Globus pallidus (tissue), 1 donor: Measurements from ENCODE around the gene ACTR1B.
"Not testable (repeated sequence)": the region's sequence is repeated elsewhere in the genome, so short reads cannot be mapped to it uniquely, and the experiment has no call there.

Experiments
- DNase-seq: peaks from one replicate; pipeline ENCODE4 v3.0.0-alpha.2; 2015; ENCODE audit warnings: low spot score

Gene ACTR1B

DNA sequence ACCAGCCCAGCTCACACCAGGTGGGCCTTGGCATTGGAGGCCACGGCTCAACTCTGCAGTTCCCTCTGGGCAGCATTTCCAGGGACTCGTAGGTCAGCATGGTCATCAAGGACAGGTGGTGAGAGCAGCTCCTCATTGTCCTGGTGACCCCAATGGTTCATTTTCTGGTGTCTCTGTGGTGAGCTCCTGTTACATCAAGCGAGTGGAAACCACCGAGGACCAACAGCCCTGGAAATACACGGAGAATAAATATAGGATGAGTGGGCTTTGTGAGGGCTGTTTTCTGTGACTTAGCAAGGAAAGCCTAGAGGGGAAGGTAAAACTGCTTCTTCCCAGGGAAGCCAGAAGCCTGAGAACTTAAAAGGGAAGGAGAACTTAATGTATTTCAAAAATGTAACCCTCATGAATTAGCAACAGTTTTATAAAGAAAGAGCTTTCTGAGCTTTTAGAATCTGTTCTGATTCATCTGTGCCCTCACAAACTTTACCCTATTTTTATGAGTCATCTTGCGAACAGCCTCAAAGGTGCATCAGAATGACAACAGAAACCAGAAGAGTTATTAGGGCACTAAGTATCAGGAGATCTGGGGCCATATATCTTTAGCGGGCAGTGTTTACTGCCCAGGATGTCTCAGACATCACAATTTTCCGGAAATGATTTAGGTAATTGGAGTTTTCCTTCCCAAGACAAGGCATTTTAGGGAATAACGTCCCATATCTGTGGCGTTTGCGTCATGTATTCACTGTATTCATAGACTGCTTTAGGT lies 24.4 kb upstream of the ACTR1B start:
- DNase-seq, result no peak

DNA sequence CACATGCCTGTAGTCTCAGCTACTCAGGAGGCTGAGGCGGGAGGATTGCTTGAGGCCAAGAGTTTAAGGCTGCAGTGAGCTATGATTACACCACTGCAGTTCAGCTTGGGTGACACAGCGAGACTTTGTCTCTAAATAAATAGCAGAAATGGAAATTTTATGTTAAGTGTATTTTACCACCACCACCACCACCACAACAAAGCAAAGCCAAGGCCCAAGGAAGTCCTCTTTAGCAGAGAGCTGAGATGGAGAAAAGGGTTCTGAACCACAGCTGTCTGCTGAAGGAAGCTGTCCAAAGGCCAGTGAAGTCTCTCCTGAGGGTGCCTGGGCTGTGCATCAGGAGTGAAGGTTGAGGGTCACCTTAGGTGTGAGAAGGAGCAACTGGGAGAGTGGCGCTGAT lies 23.4 kb upstream of the ACTR1B start:
- not testable (repeated sequence) for DNase-seq

DNA sequence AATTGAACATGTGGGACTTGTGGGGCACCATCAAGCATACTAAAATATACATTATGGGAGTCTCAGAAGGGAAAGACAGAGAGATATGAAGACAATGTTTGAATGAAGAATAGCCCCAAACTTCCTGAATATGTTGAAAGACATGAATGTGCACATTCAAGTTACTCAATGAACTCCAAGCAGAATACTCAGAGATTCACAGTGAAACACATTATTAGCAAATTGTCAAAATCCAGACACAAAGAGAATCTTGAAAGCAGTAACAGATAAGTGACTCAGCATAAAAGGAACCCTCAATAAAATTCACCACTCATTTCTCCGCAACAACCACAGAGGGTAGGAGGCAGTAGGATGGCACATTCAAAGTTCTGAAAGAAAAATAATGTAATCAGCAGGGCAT lies 14.5 kb upstream of the ACTR1B start:
- DNase-seq, result no peak

DNA sequence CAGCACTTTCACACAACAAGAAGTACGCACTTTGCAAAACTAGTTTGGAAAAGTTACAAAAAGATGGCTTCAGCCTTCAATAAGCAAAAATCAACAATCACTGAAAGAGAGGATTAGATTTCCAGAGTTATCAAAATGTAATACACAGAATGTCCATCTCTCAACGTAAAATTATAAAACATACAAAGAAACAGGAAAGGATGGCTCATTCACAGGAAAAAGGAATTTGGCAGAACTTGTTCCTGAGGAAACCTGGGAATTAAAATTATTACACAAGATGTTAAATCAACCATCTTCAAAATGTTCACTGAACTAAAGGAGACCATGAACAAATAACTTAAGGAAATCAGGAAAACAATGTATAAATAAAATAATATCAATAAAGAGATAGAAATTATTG lies 13.6 kb upstream of the ACTR1B start:
- DNase-seq, result no peak

DNA sequence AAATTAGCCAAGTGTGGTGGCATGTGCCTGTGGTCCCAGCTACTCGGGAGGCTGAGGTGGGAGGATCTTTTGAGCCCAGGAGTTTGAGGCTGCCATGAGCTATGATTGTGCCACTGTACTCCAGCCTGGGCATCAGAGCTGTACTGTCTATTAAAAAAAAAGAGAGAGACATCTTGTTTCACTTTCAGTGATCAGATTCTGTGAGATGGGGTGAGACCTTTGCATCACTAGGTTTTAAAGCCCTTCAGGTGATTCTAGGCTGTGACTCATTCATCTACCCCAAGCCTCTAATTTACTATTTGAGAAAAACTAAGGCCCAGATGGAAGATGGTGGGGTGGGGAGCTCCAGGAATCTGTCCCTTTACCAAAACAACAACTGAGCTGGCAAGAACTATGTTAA lies 12.8 kb upstream of the ACTR1B start:
- no peak for DNase-seq

DNA sequence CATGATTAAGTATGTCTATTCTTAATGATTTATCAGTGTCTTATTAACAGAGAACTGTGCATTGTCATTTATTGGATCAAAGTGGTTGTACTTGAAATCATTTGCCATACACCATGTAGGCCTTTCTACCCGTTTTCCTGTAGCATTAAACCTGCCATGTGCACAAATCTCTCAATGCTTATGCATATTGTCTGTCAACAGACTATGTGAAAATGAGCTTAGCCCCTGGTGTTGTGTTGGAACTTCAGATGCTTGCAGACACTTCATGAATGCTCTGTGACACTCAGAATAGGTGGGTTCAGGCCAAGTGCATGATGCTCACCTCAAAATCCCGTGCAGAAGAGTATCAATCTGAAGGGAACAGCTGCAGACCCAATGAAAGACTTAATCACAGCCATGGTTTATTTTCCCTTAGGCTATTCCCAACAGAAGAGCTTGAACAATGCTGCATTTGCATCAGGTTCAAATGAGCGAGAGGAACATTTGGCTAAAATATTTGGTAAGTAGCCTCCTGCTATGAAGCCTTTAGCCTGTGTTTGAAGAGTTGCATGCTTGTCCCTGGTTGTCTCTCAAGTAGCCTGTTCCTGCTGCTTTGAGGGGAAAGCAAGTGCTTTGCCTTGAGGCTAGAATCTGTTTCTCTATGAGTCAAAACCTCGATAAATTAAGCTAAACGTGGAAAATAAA lies 11.7 kb upstream of the ACTR1B start:
- no peak for DNase-seq

DNA sequence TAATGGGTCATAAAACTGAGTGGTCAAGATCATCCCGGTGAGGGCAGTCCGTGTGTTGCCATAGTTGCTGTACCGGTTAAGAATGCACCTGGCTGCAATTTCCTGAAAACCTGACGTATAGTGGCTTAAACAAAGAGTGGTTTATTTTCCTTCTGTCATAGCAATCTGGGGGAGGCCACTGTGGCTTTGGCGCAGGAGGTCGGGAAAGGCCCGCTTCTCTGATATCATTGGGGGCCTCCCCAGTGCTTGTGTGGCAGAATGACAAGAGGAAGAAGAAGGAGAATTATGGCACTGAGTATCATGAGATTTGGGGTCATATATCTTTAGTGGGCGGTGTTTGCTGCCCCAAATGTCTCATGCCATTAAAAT lies 10.1 kb upstream of the ACTR1B start:
- DNase-seq, result no peak

DNA sequence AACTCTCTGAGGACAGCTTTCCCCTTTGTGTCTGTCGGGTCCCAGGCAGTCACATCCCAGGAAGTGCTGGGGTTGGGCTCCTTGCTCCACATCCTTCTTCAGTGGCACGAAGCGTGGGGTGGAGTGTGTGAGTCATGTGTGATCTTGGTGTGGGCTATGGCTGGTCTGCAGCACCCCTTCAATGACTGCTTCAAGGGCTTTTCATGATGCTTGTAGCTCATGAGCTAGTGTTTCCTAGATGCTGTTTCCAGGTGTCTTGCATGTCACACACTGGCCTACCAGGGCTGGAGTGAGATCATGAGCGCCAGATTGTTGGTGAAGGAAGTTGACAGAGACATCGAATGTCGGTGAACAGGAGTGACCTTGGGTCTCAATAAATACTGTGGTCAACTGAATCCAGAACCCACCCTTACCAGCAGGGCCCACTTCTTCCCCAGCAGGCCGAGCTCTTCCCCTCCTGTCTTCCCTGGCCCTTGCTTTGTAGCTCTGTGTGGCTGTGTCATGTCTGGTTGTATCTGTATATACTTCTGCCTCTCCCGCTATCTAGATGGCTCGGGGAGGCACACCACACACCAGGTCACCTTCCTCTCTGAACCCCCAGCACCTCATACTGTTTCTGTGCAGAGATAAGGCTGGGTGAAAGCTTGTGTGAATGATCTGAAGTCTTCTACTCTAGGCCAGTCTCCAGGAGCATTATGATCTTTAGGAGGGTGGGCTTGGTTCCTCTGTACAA lies 9.5 kb upstream of the ACTR1B start:
- DNase-seq, result no peak

DNA sequence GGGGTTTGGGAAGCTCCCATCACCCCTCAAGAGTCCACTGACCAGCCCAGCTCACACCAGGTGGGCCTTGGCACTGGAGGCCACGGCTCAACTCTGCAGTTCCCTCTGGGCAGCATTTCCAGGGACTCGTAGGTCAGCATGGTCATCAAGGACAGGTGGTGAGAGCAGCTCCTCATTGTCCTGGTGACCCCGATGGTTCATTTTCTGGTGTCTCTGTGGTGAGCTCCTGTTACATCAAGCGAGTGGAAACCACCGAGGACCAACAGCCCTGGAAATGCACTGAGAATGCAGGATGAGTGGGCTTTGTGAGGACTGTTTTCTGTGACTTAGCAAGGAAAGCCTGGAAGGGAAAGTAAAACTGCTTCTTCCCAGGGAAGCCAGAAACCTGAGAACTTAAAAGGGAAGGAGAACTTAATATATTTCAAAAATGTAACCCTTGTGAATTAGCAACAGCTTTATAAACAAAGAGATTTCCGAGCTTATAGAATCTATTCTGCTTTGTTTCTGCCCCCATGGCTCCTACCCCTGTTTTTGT lies 8.8 kb upstream of the ACTR1B start:
- not testable (repeated sequence) for DNase-seq

DNA sequence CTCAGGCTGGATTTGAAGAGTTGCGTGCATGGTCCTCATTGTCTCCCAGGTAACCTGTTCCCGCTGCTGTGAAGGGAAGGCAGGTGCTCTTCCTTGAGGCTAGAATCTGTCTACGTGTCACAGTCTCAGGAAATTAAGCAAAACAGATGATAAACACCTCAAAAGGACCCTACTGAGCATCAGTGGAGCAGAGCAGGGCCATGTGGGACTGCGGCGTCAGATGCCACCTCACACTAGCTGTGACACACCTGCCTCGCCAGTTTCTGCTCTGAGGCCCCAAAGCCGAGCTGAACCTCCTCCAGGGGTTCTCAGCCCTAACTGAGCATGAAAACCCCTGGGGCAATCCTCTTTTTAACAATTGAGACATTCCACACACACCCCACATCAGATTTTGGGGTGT lies 7.7 kb upstream of the ACTR1B start:
- no peak for DNase-seq

DNA sequence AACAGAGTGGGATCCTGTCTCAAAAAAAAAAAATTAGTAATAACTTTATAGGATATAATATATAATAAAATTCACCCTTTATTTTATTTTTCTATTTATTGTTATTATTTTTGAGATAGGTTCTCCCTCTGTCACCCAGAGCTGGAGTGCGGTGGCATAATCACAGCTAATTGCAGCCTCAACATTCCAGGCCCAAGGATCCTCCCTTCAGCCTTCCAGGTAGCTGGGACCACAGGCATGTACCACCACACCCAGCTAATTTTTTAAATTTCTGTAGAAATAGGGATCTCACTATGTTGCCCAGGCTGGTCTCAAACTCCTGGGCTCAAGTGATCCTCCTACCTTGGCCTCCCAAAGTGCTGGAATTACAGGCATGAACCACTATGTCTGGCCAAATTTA lies 6.6 kb upstream of the ACTR1B start:
- no peak for DNase-seq

DNA sequence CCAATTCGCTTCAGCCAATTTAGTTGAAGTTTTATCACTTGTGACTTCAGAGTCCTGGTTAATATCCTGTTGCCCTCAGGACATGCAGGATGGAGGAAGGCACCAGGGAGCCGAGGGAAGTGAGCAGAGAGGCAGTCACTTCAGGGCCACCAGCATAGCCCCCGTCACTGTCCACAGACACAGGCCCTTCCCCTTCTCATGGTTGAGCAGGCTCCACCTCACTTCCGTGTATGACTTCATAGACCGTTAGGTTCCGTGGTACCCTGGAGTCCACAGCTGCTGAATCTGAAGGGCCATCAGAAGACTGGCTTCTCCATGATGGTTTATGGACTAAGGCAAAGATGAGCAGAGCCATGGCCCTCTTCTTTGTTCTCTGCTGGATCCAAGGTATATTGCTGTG lies 5.6 kb upstream of the ACTR1B start, which contains the start of gene C2orf92:
C2orf92 (plus strand) TSS at position 266 of the 400 bp plus-strand sequence; CDS start at position 342, 76 bp downstream.
- no peak for DNase-seq

DNA sequence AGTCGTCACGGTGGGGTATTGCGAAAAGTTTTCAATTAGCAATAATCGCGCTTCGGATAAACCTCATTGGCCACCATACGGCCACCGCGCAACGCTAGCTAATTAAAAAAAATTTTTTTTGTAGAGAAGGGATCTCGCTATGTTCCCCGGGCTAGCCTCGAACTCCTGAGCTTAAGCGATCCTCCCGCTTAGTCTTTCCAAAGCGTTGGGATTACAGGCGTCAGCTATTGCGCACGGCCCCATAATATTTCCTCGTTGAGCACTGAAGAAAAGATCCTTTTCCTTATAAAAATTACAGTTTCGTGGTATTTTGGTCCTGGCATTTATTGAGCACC lies 759 bp upstream of the ACTR1B start:
- DNase-seq, result peak; percentile 17

DNA sequence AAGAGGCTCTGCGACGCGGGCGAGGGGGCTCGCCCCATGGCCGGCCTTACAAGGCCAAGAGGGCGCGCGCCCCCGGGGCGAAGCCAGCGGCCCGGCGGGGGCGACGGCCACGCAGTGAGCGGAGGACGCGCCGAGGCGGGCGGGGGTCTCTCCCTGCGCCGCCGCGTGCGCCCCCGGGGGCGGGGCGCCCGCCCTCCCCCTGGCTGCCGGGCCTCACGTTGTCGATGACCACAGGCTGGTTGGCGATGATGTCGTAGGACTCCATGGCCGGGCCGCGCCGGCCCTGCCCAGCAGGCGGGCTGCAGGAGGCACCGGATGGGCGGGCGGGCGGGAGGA lies 250 bp downstream of the ACTR1B start:
- no peak for DNase-seq

DNA sequence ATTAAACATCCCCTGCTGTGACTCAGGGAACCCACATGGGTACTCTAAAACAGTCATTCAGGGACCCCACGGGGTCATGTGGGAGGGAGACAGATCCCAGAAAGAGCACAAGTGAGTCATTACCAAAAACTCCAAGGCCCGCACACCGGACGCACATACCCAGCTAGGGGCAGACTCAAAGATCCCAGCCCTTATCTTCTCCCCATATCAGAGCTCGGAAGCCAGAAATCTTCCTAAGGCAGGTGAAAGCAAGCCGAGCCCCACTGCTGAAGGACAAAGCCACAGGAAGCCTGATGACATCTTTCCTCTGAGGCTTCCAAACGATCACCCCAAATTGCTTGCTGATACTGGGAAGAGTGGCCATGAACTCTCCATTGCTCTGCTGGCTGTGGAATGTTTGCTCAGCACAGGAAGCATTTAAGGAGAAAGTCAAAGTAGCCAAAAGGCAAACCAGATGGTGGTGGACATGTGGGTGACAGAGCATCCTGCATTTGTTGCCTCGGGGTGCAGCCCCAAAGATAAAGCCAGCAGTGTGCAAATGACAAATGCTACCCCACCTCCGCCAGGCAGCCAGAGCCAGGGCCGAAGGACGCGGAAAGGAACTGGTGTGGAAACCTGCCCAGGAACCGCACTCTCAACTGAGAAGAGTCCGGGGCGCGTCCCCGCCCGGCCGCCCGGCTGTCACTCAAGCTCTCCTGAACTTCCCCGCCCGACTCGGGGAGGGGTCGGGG lies 784 bp downstream of the ACTR1B start:
- peak; percentile 72 for DNase-seq

DNA sequence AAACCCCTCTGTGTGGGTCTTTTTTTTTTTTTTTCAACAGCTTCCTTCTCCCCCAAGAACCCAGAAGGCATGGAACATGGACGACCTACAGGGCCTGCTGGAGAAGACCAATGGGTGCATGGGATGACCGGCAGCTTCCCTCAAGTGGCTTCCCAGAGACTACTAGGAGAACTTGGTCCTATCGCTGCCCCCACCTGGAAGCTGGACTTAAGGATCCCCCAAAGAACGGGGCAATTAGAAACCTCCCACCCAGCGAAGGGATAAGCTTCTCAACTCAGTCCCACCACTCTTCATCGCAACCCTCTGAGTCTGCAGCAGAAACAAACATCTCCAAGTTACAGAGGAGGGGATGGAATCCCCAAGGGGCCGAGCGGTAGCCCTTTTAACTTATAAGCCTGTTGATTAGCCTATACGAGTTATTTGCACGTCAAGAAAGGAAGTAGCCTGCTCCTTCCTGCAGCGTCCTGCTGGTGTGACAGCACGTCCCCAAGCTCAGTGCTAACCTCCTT lies 1.4 kb downstream of the ACTR1B start:
- no peak for DNase-seq

DNA sequence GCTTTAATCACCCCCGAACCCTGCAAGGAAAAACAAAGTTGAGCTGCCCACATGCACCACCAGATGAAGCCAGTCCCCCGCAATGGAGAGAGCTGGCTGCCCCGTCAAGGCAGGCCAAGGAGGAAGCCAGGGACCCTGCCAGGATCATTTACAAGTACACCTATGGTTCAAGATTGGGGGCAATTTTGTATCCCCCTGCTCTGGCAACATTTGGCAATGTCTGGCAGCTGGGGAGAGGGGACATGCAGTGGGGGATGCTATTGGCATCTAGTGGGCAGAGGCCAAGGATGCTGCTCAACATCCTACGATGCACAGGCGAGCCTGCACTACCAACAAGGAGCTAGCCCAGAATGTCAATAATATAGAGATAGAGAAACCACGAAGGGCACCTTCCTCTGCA lies 1.9 kb downstream of the ACTR1B start:
- DNase-seq, result no peak

DNA sequence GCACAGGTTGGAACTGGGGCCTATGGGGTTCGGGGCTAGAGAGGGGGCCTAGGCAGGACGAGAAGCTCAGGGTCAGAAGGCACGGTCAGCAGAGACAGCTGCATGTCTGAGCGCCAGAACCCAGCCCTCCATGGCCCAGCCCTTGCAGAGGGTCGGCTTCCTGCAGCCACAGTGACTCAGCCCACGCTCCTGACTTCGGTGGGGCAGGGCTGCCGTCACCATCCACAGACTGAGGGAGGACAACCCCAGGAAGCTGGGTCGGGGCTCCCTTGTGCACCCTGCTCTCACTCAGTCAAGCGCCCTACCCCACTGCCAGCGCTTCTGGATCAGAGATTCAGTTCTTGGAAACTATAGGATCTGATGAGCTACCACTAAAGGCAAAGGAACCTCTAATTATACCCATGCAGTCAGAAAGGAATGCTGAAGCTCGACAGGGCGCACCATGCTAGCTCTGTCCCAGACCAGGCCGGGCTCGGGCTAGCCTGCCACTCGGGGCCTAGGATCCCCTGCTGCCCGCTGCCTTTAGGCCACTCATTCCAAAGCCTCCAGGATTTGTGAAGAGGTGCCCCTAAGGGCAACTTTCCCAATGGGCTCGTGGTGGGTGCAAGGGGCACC lies 3.0 kb downstream of the ACTR1B start:
- no peak for DNase-seq

DNA sequence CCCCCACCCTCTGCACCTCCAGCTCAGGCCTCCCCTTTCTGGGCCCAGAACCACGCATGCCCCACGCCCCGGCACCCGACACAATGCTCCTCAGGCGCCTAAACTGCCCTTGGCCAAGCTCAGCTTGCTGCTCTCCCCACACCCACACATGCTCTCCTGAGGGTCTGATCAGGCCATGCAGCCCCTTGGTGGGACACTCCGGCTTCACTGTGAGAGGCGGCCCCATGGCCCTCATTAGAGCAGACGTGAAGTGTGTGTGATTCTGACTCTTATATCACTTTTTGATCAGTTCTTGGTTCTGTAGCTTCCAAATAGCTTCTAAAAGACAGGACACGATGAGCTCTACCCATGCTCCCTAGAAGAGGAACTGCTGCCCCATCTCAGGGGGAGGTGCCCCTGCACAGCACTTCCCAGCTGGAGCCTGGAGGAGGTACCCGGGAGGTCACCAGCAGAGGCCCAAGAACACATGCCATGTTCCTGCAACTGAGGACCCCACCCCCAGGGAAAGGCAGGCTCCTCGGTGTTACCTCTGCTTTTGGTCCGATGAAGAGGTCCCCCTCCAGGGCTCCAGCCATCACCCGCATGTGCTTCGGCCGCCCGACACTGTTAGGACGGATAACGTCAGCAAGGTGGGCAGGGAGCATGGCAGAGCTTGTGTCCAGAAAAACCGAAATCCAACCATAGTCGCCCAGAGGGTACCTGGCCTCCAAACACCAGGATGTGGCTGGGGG lies 3.6 kb downstream of the ACTR1B start:
- no peak for DNase-seq

DNA sequence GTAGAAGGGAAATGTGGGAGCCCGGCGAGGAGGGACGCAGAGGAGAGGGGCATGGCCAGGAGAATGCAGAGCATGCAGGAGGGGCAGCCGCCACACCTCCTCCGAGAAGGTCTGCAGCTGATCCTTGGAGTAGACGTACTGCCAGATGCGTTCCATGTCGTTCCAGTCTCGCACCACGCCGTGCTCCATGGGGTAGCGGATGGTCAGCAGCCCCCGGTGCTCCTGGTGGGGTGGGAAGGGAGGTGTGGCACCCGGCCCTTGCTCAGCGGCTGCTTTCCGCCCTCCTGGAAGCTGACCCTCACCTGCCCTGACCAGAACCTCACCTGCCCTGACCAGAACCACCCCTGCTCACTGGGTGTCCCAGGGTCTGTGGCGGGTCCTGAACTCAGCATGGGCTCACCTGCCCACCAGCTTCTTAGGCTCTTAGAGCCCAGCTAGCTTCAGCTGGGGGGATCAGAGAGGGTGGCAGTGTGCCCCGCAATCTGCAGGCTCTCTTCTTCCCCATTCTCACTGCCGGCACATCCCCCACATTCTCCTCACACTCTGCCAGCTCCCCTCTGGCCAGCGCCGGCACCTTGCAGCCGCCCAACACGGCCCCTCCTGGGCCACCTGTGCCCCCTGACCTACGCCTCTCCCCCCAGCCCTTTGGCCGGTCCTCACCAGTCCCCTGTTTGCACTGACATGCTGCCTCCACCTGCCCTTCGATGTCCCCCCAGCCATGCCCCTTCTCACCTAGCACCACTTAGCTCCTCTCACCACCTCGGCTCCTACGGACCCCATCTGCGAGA lies 4.4 kb downstream of the ACTR1B start:
- DNase-seq, result no peak
